HCT116 (cell line): ENCODE results near the gene CMPK2. TPM values are rescaled to one million over a fixed set of nuclear protein-coding genes. Genes with fewer than 3 reads are reported as not detected.

Experiments
- ATAC-seq: fragments of 200-7000 bp; cut with Tn5 transposase; 2 replicates; pipeline ENCODE4 v1.9.1; 2020; ENCODE audit warnings: mild to moderate bottlenecking, moderate library complexity
- BruUV-seq: library from RNA; stranded (reverse); fragments of 400-500 nt; replicated peaks from 2 replicates; lab custom pipeline; 2021; lab: Mats Ljungman, UMichigan
- CTCF ChIA-PET: fragments of 300-600 bp; sonication (Branson Sonifier 250); formaldehyde crosslinking; loops from one replicate; lab custom pipeline; 2021; ENCODE audit warnings: antibody characterized with exemption; lab: Charles Lee
- POLR2A ChIA-PET: fragments of 300-600, 350-600 bp; sonication (Branson Sonifier 250); formaldehyde crosslinking; loops from one replicate; lab custom pipeline; 2021; ENCODE audit warnings: antibody characterized with exemption; lab: Charles Lee
- RAD21 ChIA-PET, 2 experiments: fragments of 300-600 bp; sonication (Branson Sonifier 250); formaldehyde crosslinking; loops; one replicate each; lab custom pipeline; 2023; ENCODE audit warnings: low total read pairs in 2 of 2; ENCODE audit not compliant: uncharacterized antibody in 2 of 2, unreplicated experiment in 2 of 2, low non-redundant PET in 1 of 2; lab: Charles Lee
- DNase-seq: peaks from one replicate; pipeline ENCODE4 v3.0.0-alpha.2; 2010; ENCODE audit warnings: low read depth, low spot score
- H2AFZ ChIP-seq: fragments of 200-600 bp; shearing (Covaris generic), sonication (generic); 2 replicates; pipeline ENCODE4 v1.6.1; 2017; ENCODE audit warnings: low read depth, mixed run types, mixed read lengths, antibody characterized with exemption, low read length; ENCODE audit not compliant: poor library complexity, severe bottlenecking
- H3K27ac ChIP-seq: 2 replicates; pipeline ENCODE4 v1.5.1; 2012; ENCODE audit warnings: low read depth, low read length
- H3K27me3 ChIP-seq: fragments of 200-600 bp; sonication (generic); 2 replicates; pipeline ENCODE4 v1.6.1; 2016; ENCODE audit warnings: mixed run types, low read length, mixed read lengths; ENCODE audit not compliant: insufficient read depth
- H3K36me3 ChIP-seq, 2 experiments: fragments of 200-500 bp in 1 of 2; fragments of 200-600 bp in 1 of 2; sonication (Bioruptor generic) in 1 of 2; sonication (generic) in 1 of 2; 2 replicates each; pipeline versions ENCODE4 v1.5.1 to v1.6.1; 2014 to 2016; ENCODE audit warnings: low read length in 2 of 2, inconsistent platforms in 1 of 2, mixed read lengths in 1 of 2, mixed run types in 1 of 2; ENCODE audit not compliant: insufficient read depth in 2 of 2, control insufficient read depth in 1 of 2
- H3K4me1 ChIP-seq, 2 experiments: fragments of 200-600 bp in 1 of 2; sonication (generic) in 1 of 2; 2 replicates each; pipeline versions ENCODE4 v1.5.1 to v1.6.1; 2012 to 2017; ENCODE audit warnings: low read length in 2 of 2, inconsistent platforms in 1 of 2, mild to moderate bottlenecking in 1 of 2, mixed read lengths in 1 of 2, mixed run types in 1 of 2, moderate library complexity in 1 of 2; ENCODE audit not compliant: insufficient read depth in 2 of 2, control insufficient read depth in 1 of 2
- H3K4me2 ChIP-seq: fragments of 200-600 bp; sonication (generic); 2 replicates; pipeline ENCODE4 v1.6.1; 2017; ENCODE audit warnings: mixed run types, low read length, mixed read lengths
- H3K4me3 ChIP-seq, 2 experiments: fragments of 200-600 bp in 1 of 2; sonication (generic) in 1 of 2; replicated peaks in 1 of 2; 2 replicates each; pipeline ENCODE4 v1.5.1; 2011 to 2016; ENCODE audit warnings: low read length in 2 of 2, control low read depth in 1 of 2, low read depth in 1 of 2, mild to moderate bottlenecking in 1 of 2, mixed read lengths in 1 of 2, mixed run types in 1 of 2
- H3K79me2 ChIP-seq: fragments of 200-600 bp; sonication (generic); 2 replicates; pipeline ENCODE4 v1.6.1; 2017; ENCODE audit warnings: mild to moderate bottlenecking, mixed run types, low read length, moderate library complexity, mixed read lengths; ENCODE audit not compliant: insufficient read depth
- H3K9ac ChIP-seq: fragments of 200-600 bp; sonication (generic); 2 replicates; pipeline ENCODE4 v1.6.1; 2016; ENCODE audit warnings: low read length, mixed read lengths
- H3K9me2 ChIP-seq: fragments of 200-600 bp; sonication (generic), shearing (Covaris generic); 2 replicates; pipeline ENCODE4 v1.6.1; 2017; ENCODE audit warnings: mixed run types, mild to moderate bottlenecking, moderate library complexity; ENCODE audit not compliant: insufficient read depth
- H3K9me3 ChIP-seq, 2 experiments: fragments of 200-500 bp in 1 of 2; fragments of 200-600 bp in 1 of 2; sonication (Bioruptor generic) in 1 of 2; sonication (generic) in 1 of 2; 2 replicates each; pipeline ENCODE4 v1.6.1; 2014 to 2017; ENCODE audit warnings: low read length in 2 of 2, mixed read lengths in 2 of 2, inconsistent platforms in 1 of 2, low read depth in 1 of 2, mild to moderate bottlenecking in 1 of 2, mixed run types in 1 of 2, moderate library complexity in 1 of 2; ENCODE audit not compliant: control insufficient read depth in 1 of 2, insufficient read depth in 1 of 2
- H4K20me1 ChIP-seq: fragments of 200-600 bp; sonication (generic), shearing (Covaris generic); 2 replicates; pipeline ENCODE4 v1.6.1; 2017; ENCODE audit warnings: mixed run types, mild to moderate bottlenecking, moderate library complexity; ENCODE audit not compliant: insufficient read depth
- CTCF ChIP-seq, 3 experiments: fragments of 200-600 bp in 1 of 3; sonication (generic) in 1 of 3; IDR thresholded peaks in 2 of 3; conservative IDR thresholded peaks in 1 of 3; 2 replicates each; pipeline ENCODE4 v1.5.1; 2012 to 2017; ENCODE audit warnings: low read depth in 2 of 3, low read length in 2 of 3, antibody characterized with exemption in 1 of 3, borderline replicate concordance in 1 of 3, control low read depth in 1 of 3, mild to moderate bottlenecking in 1 of 3, mixed read lengths in 1 of 3, mixed run types in 1 of 3, moderate library complexity in 1 of 3; ENCODE audit not compliant: insufficient read depth in 1 of 3
- EGR1 ChIP-seq: IDR thresholded peaks from 2 replicates; pipeline ENCODE4 v1.6.1; 2012; ENCODE audit warnings: low read depth
- ELF1 ChIP-seq: IDR thresholded peaks from 2 replicates; pipeline ENCODE4 v1.6.1; 2012; ENCODE audit warnings: low read depth, borderline replicate concordance
- EZH2phosphoT487 ChIP-seq: fragments of 200-600 bp; IDR thresholded peaks from 2 replicates; pipeline ENCODE4 v1.6.1; 2018; ENCODE audit warnings: antibody characterized with exemption, borderline replicate concordance
- FOSL1 ChIP-seq: IDR thresholded peaks from 2 replicates; pipeline ENCODE4 v1.6.1; 2012; ENCODE audit warnings: low read depth
- REST ChIP-seq: IDR thresholded peaks from 2 replicates; pipeline ENCODE4 v1.6.1; 2012; ENCODE audit warnings: low read depth
- SP1 ChIP-seq: IDR thresholded peaks from 2 replicates; pipeline ENCODE4 v1.6.1; 2012; ENCODE audit warnings: low read depth
- SRF ChIP-seq: IDR thresholded peaks from 2 replicates; pipeline ENCODE4 v1.6.1; 2012; ENCODE audit warnings: low read depth
- TCF7L2 ChIP-seq: IDR thresholded peaks from 2 replicates; pipeline ENCODE4 v1.7.0; 2011; ENCODE audit warnings: borderline replicate concordance, inconsistent platforms; ENCODE audit not compliant: insufficient read depth, insufficient read length; ENCODE audit errors: extremely low read depth
- YY1 ChIP-seq: IDR thresholded peaks from 2 replicates; pipeline ENCODE4 v1.6.1; 2011; ENCODE audit warnings: low read length, low read depth, moderate library complexity, mild to moderate bottlenecking; ENCODE audit not compliant: insufficient replicate concordance; ENCODE audit errors: extremely low read depth
- ZBTB33 ChIP-seq: IDR thresholded peaks from 2 replicates; pipeline ENCODE4 v1.6.1; 2011; ENCODE audit warnings: mild to moderate bottlenecking, low read length, moderate library complexity; ENCODE audit not compliant: insufficient replicate concordance; ENCODE audit errors: extremely low read depth
- ZFX ChIP-seq: fragments of 450-650 bp; IDR thresholded peaks from 2 replicates; pipeline ENCODE4 v1.6.1; 2017
- ZNF274 ChIP-seq: fragments of 200-500 bp; sonication (Bioruptor generic); IDR thresholded peaks from 2 replicates; pipeline ENCODE4 v1.6.1; 2014; ENCODE audit warnings: mild to moderate bottlenecking, low read depth, low read length, inconsistent platforms
- intact Hi-C: fragments of 100-400 bp; cut with micrococcal nuclease; formaldehyde crosslinking; loops from 2 replicates; pipeline ENCODE4 v1.10.0; 2022
- total RNA-seq: library from RNA; stranded (reverse); gene quantifications from one replicate; pipeline ENCODE4 v1.2.1, GENCODE V29; 2021; ENCODE audit not compliant: unreplicated experiment

Gene CMPK2
- total RNA-seq, 1 experiment from 2014 or later, result 1.5 TPM

- no TSS peak for BruUV-seq
- H3K9ac ChIP-seq, result no peak overlapping the region
- ChIA-PET RAD21 (no interaction called here), POLR2A (no interaction called here), CTCF (no interaction called here)
- ATAC-seq (no peak), DNase-seq (no peak)
- peaks cover 3 to 19% of the 10 kb centered on the region in 2 experiments; a peak in 3 of 4 replicates for H3K4me1 ChIP-seq
- no peaks in the 10 kb centered on the region for H4K20me1 ChIP-seq
- no peaks in the 10 kb centered on the region for H3K79me2 ChIP-seq
- no peak overlapping the region for H3K4me2 ChIP-seq
- H3K27ac ChIP-seq, result no peak overlapping the region
- no peak overlapping the region for H2AFZ ChIP-seq
- TF ChIP-seq EZH2phosphoT487 (no peak), FOSL1 (no peak), SRF (no peak), CTCF (IDR thresholded peaks at IDR 0.05 in 2 of 3, conservative IDR thresholded peaks at IDR 0.05 in 1 of 3; ENCODE audit: borderline replicate concordance in 1 of 3, insufficient read depth in 1 of 3, low read depth in 2 of 3, low read length in 2 of 3) (no peak), YY1 (no peak), ZNF274 (no peak), TCF7L2 (no peak), ZFX (no peak)
- H3K4me3 ChIP-seq, result no peak overlapping the region
- H3K9me3 ChIP-seq, result no peaks in the 10 kb centered on the region
- H3K36me3 ChIP-seq, result no peaks in the 10 kb centered on the region
- intact Hi-C loops, result no loop called here
- H3K27me3 ChIP-seq, result no peaks in the 10 kb centered on the region
- H3K9me2 ChIP-seq, result no peaks in the 10 kb centered on the region
Measured at GRCh38 chr2:6863792-6864191, 1.9 kb downstream of the CMPK2 start.

GRCh38 chr2:6860296-6860695 is 5.4 kb downstream of the CMPK2 start:
- no peak for ATAC-seq
- intact Hi-C loops, result no loop called here
- H3K4me2 ChIP-seq, result no peak overlapping the region
- H3K9me3 ChIP-seq, result no peaks in the 10 kb centered on the region
- no peak overlapping the region for H3K4me3 ChIP-seq
- CTCF ChIA-PET, result no interaction called here
- DNase-seq, result no peak
- no peaks in the 10 kb centered on the region for H3K9me2 ChIP-seq
- H3K79me2 ChIP-seq, result no peaks in the 10 kb centered on the region
- no peak overlapping the region for H3K9ac ChIP-seq
- POLR2A ChIA-PET, result no interaction called here
- no peaks in the 10 kb centered on the region for H3K36me3 ChIP-seq
- H3K27ac ChIP-seq, result no peak overlapping the region
- peaks cover 0 to 5% of the 10 kb centered on the region in 2 experiments; a peak in 2 of 4 replicates for H3K4me1 ChIP-seq
- no peak overlapping the region for H2AFZ ChIP-seq
- no peaks in the 10 kb centered on the region for H4K20me1 ChIP-seq
- no TSS peak for BruUV-seq
- no peaks in the 10 kb centered on the region for H3K27me3 ChIP-seq
- RAD21 ChIA-PET, result no interaction called here
- TF ChIP-seq FOSL1, result no peak
- no peak for TF ChIP-seq ZBTB33
- TF ChIP-seq TCF7L2, result no peak
- no peak for TF ChIP-seq SP1
- no peak for TF ChIP-seq EGR1
- no peak for TF ChIP-seq REST
- TF ChIP-seq ELF1, result no peak
